Upper lobe of left lung (tissue), 6 donors: ENCODE data around the gene POLQ. TPM values are rescaled to one million over a fixed set of nuclear protein-coding genes. Genes with fewer than 3 reads are reported as not detected.

ENCODE experiments used
- ATAC-seq, 2 donors: fragments of 200-7000 bp; cut with Tn5 transposase; one replicate each; pipeline ENCODE4 v1.9.1; 2022; ENCODE audit warnings: mild to moderate bottlenecking in 2 of 2, moderate library complexity in 2 of 2; ENCODE audit not compliant: low FRiP score in 2 of 2
- DNase-seq, 2 donors: peaks; one replicate each; pipeline ENCODE4 v3.0.0-alpha.2; 2019 to 2020
- H3K27ac ChIP-seq, 4 donors: fragments of 200-600 bp; sonication (generic); one replicate each; pipeline ENCODE4 v1.5.1; 2016 to 2019
- H3K27me3 ChIP-seq, 4 donors: fragments of 200-600 bp; sonication (generic); one replicate each; pipeline ENCODE4 v1.5.1; 2017 to 2019
- H3K36me3 ChIP-seq, 4 donors: fragments of 200-600 bp; sonication (generic); one replicate each; pipeline ENCODE4 v1.5.1; 2016 to 2019
- H3K4me1 ChIP-seq, 4 donors: fragments of 200-600 bp; sonication (generic); one replicate each; pipeline ENCODE4 v1.5.1; 2018 to 2019
- H3K4me3 ChIP-seq, 4 donors: fragments of 200-600 bp; sonication (generic); one replicate each; pipeline ENCODE4 v1.5.1; 2017 to 2019; ENCODE audit warnings: mild to moderate bottlenecking in 2 of 4, moderate library complexity in 1 of 4
- H3K9me3 ChIP-seq, 4 donors: fragments of 200-600 bp; sonication (generic); one replicate each; pipeline ENCODE4 v1.5.1; 2018 to 2019
- CTCF ChIP-seq, 6 experiments: fragments of 450-650 bp in 4 of 6; fragments of 200-600 bp in 2 of 6; sonication (generic) in 2 of 6; IDR thresholded peaks; one replicate each; pipeline ENCODE4 v1.5.1; 2016 to 2019; ENCODE audit warnings: antibody characterized with exemption in 6 of 6
- EP300 ChIP-seq, 4 donors: sonication (generic); formaldehyde crosslinking; IDR thresholded peaks; one replicate each; pipeline ENCODE4 v1.5.1; 2017; ENCODE audit warnings: antibody characterized with exemption in 4 of 4, control low read depth in 2 of 4
- POLR2A ChIP-seq, 4 donors: fragments of 450-650 bp; IDR thresholded peaks; one replicate each; pipeline ENCODE4 v1.5.1; 2016 to 2017; ENCODE audit warnings: antibody characterized with exemption in 4 of 4, mild to moderate bottlenecking in 2 of 4
- POLR2AphosphoS5 ChIP-seq, 2 donors: sonication (generic); formaldehyde crosslinking; IDR thresholded peaks; one replicate each; pipeline ENCODE4 v1.5.1; 2017; ENCODE audit warnings: antibody characterized with exemption in 2 of 2
- WGBS, 2 donors: methylation state at CpG; one replicate each; pipeline ENCODE4 v1.1.5; 2017 to 2018; 5-methylcytosine and 5-hydroxymethylcytosine counted together
- total RNA-seq, 6 donors: library from RNA; depleted of rRNA in 4 of 6; stranded (reverse); fragments of >200 nt in 4 of 6; gene quantifications; one replicate each; pipeline versions ENCODE4 v1.1.0 to v1.2.1, GENCODE V29; 2016 to 2021
- donor health status: DM: no; HTN: no; CAD: no; lungs with moderate emphysema.
- donor health status: DM: no; HTN: yes; CAD: no; lungs with severe emphysema.

Gene POLQ
- total RNA-seq, 6 donors from 2014 or later, result under 0.01 to 1.2 (median 0.46) TPM

- H3K4me1 ChIP-seq, result no peaks in the 10 kb centered on the region
- no peak for ATAC-seq
- 72 to 84% methylated on average over 2 of the region's 2 CpGs for WGBS, 2 donors
- no peak overlapping the region for H3K4me3 ChIP-seq
- TF ChIP-seq POLR2AphosphoS5 (IDR thresholded peaks at IDR 0.05), result no peak
- TF ChIP-seq EP300 (IDR thresholded peaks at IDR 0.05), result no peak
- TF ChIP-seq CTCF (IDR thresholded peaks at IDR 0.05), result no peak
- TF ChIP-seq POLR2A (IDR thresholded peaks at IDR 0.05), result no peak
- H3K27me3 ChIP-seq, result no peaks in the 10 kb centered on the region
- no peaks in the 10 kb centered on the region for H3K36me3 ChIP-seq
- H3K9me3 ChIP-seq, result no peaks in the 10 kb centered on the region
- no peak for DNase-seq
- H3K27ac ChIP-seq, result no peak overlapping the region
Measured at GRCh38 chr3:121581691-121582090, 35.9 kb upstream of the POLQ start.

- Histone ChIP-seq H3K4me1 (no peaks in the 10 kb centered on the region), H3K36me3 (no peaks in the 10 kb centered on the region), H3K4me3 (no peak overlapping the region), H3K27me3 (no peaks in the 10 kb centered on the region), H3K9me3 (no peaks in the 10 kb centered on the region), H3K27ac (no peak overlapping the region)
- 71 to 74% methylated on average over 6 of the region's 6 CpGs for WGBS, 2 donors
- ATAC-seq, result no peak
- TF ChIP-seq EP300 (IDR thresholded peaks at IDR 0.05) (no peak), POLR2A (IDR thresholded peaks at IDR 0.05) (no peak), POLR2AphosphoS5 (IDR thresholded peaks at IDR 0.05) (no peak), CTCF (IDR thresholded peaks at IDR 0.05) (no peak)
- DNase-seq, result no peak
Measured at GRCh38 chr3:121574449-121574848, 28.7 kb upstream of the POLQ start.

- no peak for TF ChIP-seq POLR2AphosphoS5 (IDR thresholded peaks at IDR 0.05)
- no peak for TF ChIP-seq POLR2A (IDR thresholded peaks at IDR 0.05)
- no peak for TF ChIP-seq CTCF (IDR thresholded peaks at IDR 0.05)
- TF ChIP-seq EP300 (IDR thresholded peaks at IDR 0.05), result no peak
- Histone ChIP-seq H3K27ac (no peak within 1 kb of the TSS), H3K4me1 (no peaks in the 10 kb centered on the region), H3K27me3 (no peaks in the 10 kb centered on the region), H3K9me3 (no peaks in the 10 kb centered on the region), H3K36me3 (no peaks in the 10 kb centered on the region), H3K4me3 (no peak within 1 kb of the TSS)
- DNase-seq, result no peak
- no peak for ATAC-seq
- WGBS, 2 donors, result 92 to 95% methylated on average over 5 of the region's 5 CpGs
Measured at GRCh38 chr3:121567649-121568048, 21.9 kb upstream of the POLQ start, which contains the start of gene ARGFX. TSS of gene ARGFX (plus strand) at chr3:121567949. CDS start at chr3:121570714, 2,765 bp downstream.

- Histone ChIP-seq H3K36me3 (no peaks in the 10 kb centered on the region), H3K27me3 (no peaks in the 10 kb centered on the region), H3K27ac (no peak overlapping the region), H3K9me3 (no peaks in the 10 kb centered on the region), H3K4me1 (no peaks in the 10 kb centered on the region), H3K4me3 (no peak overlapping the region)
- TF ChIP-seq EP300 (IDR thresholded peaks at IDR 0.05) (no peak), CTCF (IDR thresholded peaks at IDR 0.05) (no peak), POLR2A (IDR thresholded peaks at IDR 0.05) (no peak), POLR2AphosphoS5 (IDR thresholded peaks at IDR 0.05) (no peak)
- WGBS, 2 donors, result 76 to 85% methylated on average over 9 of the region's 9 CpGs
- ATAC-seq (no peak), DNase-seq (no peak)
Measured at GRCh38 chr3:121566773-121567172, 21.0 kb upstream of the POLQ start.

GRCh38 chr3:121562148-121562547 is 16.4 kb upstream of the POLQ start:
- Histone ChIP-seq H3K36me3 (no peaks in the 10 kb centered on the region), H3K27me3 (no peaks in the 10 kb centered on the region), H3K4me1 (no peaks in the 10 kb centered on the region), H3K9me3 (no peaks in the 10 kb centered on the region), H3K27ac (no peak overlapping the region), H3K4me3 (no peak overlapping the region)
- DNase-seq, result no peak
- no peak for ATAC-seq
- no peak for TF ChIP-seq POLR2A (IDR thresholded peaks at IDR 0.05)
- TF ChIP-seq CTCF (IDR thresholded peaks at IDR 0.05), result no peak
- TF ChIP-seq POLR2AphosphoS5 (IDR thresholded peaks at IDR 0.05), result no peak
- TF ChIP-seq EP300 (IDR thresholded peaks at IDR 0.05), result no peak
